Astrocyte (in vitro differentiated cells and primary cell): Measurements from ENCODE around the gene LILRA2. TPM values are rescaled to one million over a fixed set of nuclear protein-coding genes. Genes with fewer than 3 reads are reported as not detected.
"Not testable (repeated sequence)": the region's sequence is repeated elsewhere in the genome, so short reads cannot be mapped to it uniquely, and the experiment has no call there.

Experiments used
- DNase-seq: peaks from one replicate; pipeline ENCODE4 v3.0.0-alpha.2; 2010; ENCODE audit warnings: low read depth
- FAIRE-seq: peaks from 2 replicates; lab custom pipeline; 2011; peaks lifted over from hg19 to GRCh38; lab: Jason Lieb, UNC
- H2AFZ ChIP-seq: 2 replicates; pipeline ENCODE4 v1.6.0; 2012; ENCODE audit warnings: low read depth, low read length, inconsistent platforms
- H3K27ac ChIP-seq: 2 replicates; pipeline ENCODE4 v1.5.1; 2011; ENCODE audit warnings: low read depth, low read length, inconsistent platforms
- H3K27me3 ChIP-seq: 2 replicates; pipeline ENCODE4 v1.6.0; 2011; ENCODE audit warnings: low read length, inconsistent platforms; ENCODE audit not compliant: insufficient read depth
- H3K36me3 ChIP-seq: 2 replicates; pipeline ENCODE4 v1.5.1; 2011; ENCODE audit warnings: low read length, inconsistent platforms; ENCODE audit not compliant: insufficient read depth
- H3K4me1 ChIP-seq: 2 replicates; pipeline ENCODE4 v1.5.1; 2011; ENCODE audit warnings: low read length, inconsistent platforms; ENCODE audit not compliant: insufficient read depth
- H3K4me2 ChIP-seq: 2 replicates; pipeline ENCODE4 v1.6.0; 2012; ENCODE audit warnings: low read length, inconsistent platforms
- H3K4me3 ChIP-seq: 2 replicates; pipeline ENCODE4 v1.5.1; 2011; ENCODE audit warnings: low read depth, mild to moderate bottlenecking, low read length, inconsistent platforms; ENCODE audit not compliant: insufficient read depth
- H3K79me2 ChIP-seq: 2 replicates; pipeline ENCODE4 v1.6.0; 2012; ENCODE audit warnings: mild to moderate bottlenecking, low read length, inconsistent platforms; ENCODE audit not compliant: insufficient read depth
- H3K9ac ChIP-seq: 2 replicates; pipeline ENCODE4 v1.6.0; 2012; ENCODE audit warnings: mild to moderate bottlenecking, low read length, inconsistent platforms
- H3K9me3 ChIP-seq: 2 replicates; pipeline ENCODE4 v1.5.1; 2012; ENCODE audit warnings: low read depth, mild to moderate bottlenecking, low read length, inconsistent platforms; ENCODE audit not compliant: insufficient read depth
- H4K20me1 ChIP-seq: 2 replicates; pipeline ENCODE4 v1.6.0; 2012; ENCODE audit warnings: low read length, inconsistent platforms; ENCODE audit not compliant: insufficient read depth
- H3K27ac Mint-ChIP-seq: one replicate; pipeline ENCODE4 v1.8.0; 2021; ENCODE audit warnings: mild to moderate bottlenecking, mixed read lengths; ENCODE audit not compliant: unreplicated experiment
- H3K27me3 Mint-ChIP-seq: one replicate; pipeline ENCODE4 v1.8.0; 2021; ENCODE audit warnings: low read depth, mixed read lengths; ENCODE audit not compliant: unreplicated experiment
- H3K36me3 Mint-ChIP-seq: one replicate; pipeline ENCODE4 v1.8.0; 2021; ENCODE audit warnings: low read depth, mixed read lengths; ENCODE audit not compliant: unreplicated experiment
- H3K4me1 Mint-ChIP-seq: one replicate; pipeline ENCODE4 v1.8.0; 2021; ENCODE audit warnings: low read depth, mixed read lengths; ENCODE audit not compliant: unreplicated experiment
- H3K4me3 Mint-ChIP-seq: one replicate; pipeline ENCODE4 v1.8.0; 2021; ENCODE audit warnings: mild to moderate bottlenecking, moderate library complexity, mixed read lengths; ENCODE audit not compliant: unreplicated experiment
- H3K9me3 Mint-ChIP-seq: one replicate; pipeline ENCODE4 v1.8.0; 2021; ENCODE audit warnings: mild to moderate bottlenecking, mixed read lengths; ENCODE audit not compliant: unreplicated experiment
- EZH2 ChIP-seq: IDR thresholded peaks from 2 replicates; pipeline ENCODE4 v1.6.1; 2012; ENCODE audit warnings: mild to moderate bottlenecking, low read length, inconsistent platforms; ENCODE audit not compliant: insufficient read depth
- total RNA-seq: library from RNA; stranded (reverse); gene quantifications from 2 replicates; pipeline ENCODE4 v1.2.1, GENCODE V29; 2021
- TF ChIP-seq, protein P1 (sequence below): IDR thresholded peaks from 2 replicates; pipeline ENCODE4 v1.5.1; 2011; ENCODE audit warnings: low read depth, mild to moderate bottlenecking, inconsistent platforms, low read length, moderate library complexity; ENCODE audit not compliant: insufficient read depth

The LILRA2 gene
- total RNA-seq, 1 donor from 2014 or later = not detected

DNA sequence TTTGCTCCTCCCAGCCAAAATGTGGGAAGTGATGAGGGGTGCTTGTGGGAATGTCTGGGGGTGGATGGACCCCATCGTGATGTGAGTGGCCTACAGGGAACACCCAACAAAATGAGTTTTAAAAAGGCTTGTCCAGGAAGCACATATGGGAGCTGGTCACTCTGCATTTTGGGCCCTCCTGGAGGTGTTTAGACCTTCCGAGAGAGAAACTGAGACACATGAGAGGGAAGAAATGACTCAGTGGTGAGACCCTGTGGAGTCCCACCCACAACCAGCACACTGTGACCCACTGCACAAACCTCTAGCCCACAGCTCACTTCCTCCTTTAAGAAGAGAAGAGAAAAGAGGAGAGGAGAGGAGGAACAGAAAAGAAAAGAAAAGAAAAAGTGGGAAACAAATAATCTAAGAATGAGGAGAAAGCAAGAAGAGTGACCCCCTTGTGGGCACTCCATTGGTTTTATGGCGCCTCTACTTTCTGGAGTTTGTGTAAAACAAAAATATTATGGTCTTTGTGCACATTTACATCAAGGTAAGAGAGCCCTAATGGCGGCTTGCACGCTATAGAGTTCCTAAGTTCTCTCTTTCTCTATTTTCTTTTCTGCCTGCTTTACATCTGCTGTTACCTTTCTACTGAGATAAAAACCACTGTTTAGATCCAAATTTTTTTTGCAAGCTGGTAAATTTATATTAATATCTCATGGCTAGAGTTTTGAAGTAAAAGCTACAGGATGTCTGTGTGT lies 43.4 kb downstream of the LILRA2 start:
- no peak overlapping the region for H3K4me3 ChIP-seq
- no peaks in the 10 kb centered on the region for H3K4me1 ChIP-seq
- no peak overlapping the region for H3K9ac ChIP-seq
- H3K9me3 ChIP-seq = peaks cover 3% of the 10 kb centered on the region
- H3K36me3 ChIP-seq = no peaks in the 10 kb centered on the region
- no peak overlapping the region for H3K27ac ChIP-seq
- no peaks in the 10 kb centered on the region for H3K36me3 Mint-ChIP-seq
- no peaks in the 10 kb centered on the region for H3K27me3 Mint-ChIP-seq
- H3K4me3 Mint-ChIP-seq = no peak overlapping the region
- H3K79me2 ChIP-seq = no peaks in the 10 kb centered on the region
- H3K27ac Mint-ChIP-seq = no peak overlapping the region
- FAIRE-seq (no peak), DNase-seq (no peak)
- H3K4me2 ChIP-seq = no peak overlapping the region
- no peaks in the 10 kb centered on the region for H4K20me1 ChIP-seq
- TF ChIP-seq, protein P1, sequence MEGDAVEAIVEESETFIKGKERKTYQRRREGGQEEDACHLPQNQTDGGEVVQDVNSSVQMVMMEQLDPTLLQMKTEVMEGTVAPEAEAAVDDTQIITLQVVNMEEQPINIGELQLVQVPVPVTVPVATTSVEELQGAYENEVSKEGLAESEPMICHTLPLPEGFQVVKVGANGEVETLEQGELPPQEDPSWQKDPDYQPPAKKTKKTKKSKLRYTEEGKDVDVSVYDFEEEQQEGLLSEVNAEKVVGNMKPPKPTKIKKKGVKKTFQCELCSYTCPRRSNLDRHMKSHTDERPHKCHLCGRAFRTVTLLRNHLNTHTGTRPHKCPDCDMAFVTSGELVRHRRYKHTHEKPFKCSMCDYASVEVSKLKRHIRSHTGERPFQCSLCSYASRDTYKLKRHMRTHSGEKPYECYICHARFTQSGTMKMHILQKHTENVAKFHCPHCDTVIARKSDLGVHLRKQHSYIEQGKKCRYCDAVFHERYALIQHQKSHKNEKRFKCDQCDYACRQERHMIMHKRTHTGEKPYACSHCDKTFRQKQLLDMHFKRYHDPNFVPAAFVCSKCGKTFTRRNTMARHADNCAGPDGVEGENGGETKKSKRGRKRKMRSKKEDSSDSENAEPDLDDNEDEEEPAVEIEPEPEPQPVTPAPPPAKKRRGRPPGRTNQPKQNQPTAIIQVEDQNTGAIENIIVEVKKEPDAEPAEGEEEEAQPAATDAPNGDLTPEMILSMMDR = no peak
- TF ChIP-seq EZH2 = no peak
- H3K4me1 Mint-ChIP-seq = no peaks in the 10 kb centered on the region
- H3K9me3 Mint-ChIP-seq = peaks cover 10% of the 10 kb centered on the region
- H2AFZ ChIP-seq = no peak overlapping the region
- no peaks in the 10 kb centered on the region for H3K27me3 ChIP-seq

DNA sequence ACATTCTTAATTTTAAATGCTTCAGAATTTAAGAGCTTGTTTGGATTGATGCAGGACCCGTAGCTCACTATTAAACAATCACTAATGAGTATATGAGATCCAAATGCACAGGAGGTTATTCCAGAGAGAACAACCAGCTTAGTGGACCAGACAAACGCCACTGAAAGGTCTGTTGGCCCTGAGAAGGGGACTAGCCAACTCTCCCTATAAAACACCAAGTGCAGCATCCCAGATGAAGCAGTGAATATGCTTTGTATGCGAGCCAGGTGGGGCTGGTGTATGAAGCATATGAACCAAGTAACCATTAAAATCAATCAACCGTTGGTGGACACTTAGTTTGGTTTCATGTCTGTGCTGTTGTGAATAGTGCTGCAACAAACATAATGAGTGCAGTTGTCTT lies 46.9 kb downstream of the LILRA2 start:
- H3K9me3 ChIP-seq = peaks cover 3% of the 10 kb centered on the region
- no peaks in the 10 kb centered on the region for H3K4me1 ChIP-seq
- TF ChIP-seq, protein P1 = no peak
- peaks cover 14% of the 10 kb centered on the region for H3K9me3 Mint-ChIP-seq
- FAIRE-seq (no peak), DNase-seq (no peak)
- no peak overlapping the region for H3K27ac Mint-ChIP-seq
- no peaks in the 10 kb centered on the region for H3K27me3 ChIP-seq
- no peaks in the 10 kb centered on the region for H3K27me3 Mint-ChIP-seq
- H3K79me2 ChIP-seq = no peaks in the 10 kb centered on the region
- H4K20me1 ChIP-seq = no peaks in the 10 kb centered on the region
- H2AFZ ChIP-seq = no peak overlapping the region
- no peak overlapping the region for H3K27ac ChIP-seq
- H3K36me3 Mint-ChIP-seq = no peaks in the 10 kb centered on the region
- no peaks in the 10 kb centered on the region for H3K4me1 Mint-ChIP-seq
- H3K36me3 ChIP-seq = no peaks in the 10 kb centered on the region
- no peak overlapping the region for H3K4me3 ChIP-seq
- H3K9ac ChIP-seq = no peak overlapping the region
- H3K4me3 Mint-ChIP-seq = no peak overlapping the region
- H3K4me2 ChIP-seq = no peak overlapping the region

DNA sequence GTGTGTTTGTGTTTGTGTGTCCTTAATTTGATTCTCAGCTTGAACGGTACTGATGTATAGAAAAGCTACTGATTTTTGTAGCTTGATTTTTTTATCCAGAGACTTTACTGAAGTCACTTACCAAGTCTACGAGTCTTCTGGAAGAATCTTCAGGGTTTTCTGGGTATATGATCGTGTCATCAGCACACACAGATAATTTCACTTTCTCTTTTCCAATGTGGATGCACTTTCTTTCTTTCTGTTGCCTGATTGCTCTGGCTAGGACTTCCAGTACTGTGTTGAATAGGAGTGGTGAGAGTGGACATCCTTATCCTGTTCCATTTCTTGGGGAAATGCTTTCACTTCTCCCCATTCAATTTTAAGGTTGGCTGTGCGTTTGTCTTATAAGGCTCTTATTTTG lies 48.8 kb downstream of the LILRA2 start:
- no peaks in the 10 kb centered on the region for H4K20me1 ChIP-seq
- no peak overlapping the region for H3K9ac ChIP-seq
- no peaks in the 10 kb centered on the region for H3K36me3 ChIP-seq
- no peaks in the 10 kb centered on the region for H3K79me2 ChIP-seq
- no peak for DNase-seq
- H3K27ac Mint-ChIP-seq = no peak overlapping the region
- H3K4me3 ChIP-seq = no peak overlapping the region
- no peak overlapping the region for H3K27ac ChIP-seq
- no peak for TF ChIP-seq EZH2
- TF ChIP-seq, protein P1 = no peak
- FAIRE-seq = no peak
- no peaks in the 10 kb centered on the region for H3K4me1 Mint-ChIP-seq
- peaks cover 11% of the 10 kb centered on the region for H3K9me3 Mint-ChIP-seq
- H3K4me3 Mint-ChIP-seq = no peak overlapping the region
- H3K36me3 Mint-ChIP-seq = no peaks in the 10 kb centered on the region
- peaks cover 6% of the 10 kb centered on the region for H3K9me3 ChIP-seq
- H3K4me2 ChIP-seq = no peak overlapping the region
- H3K27me3 ChIP-seq = no peaks in the 10 kb centered on the region
- H3K27me3 Mint-ChIP-seq = no peaks in the 10 kb centered on the region
- no peak overlapping the region for H2AFZ ChIP-seq
- no peaks in the 10 kb centered on the region for H3K4me1 ChIP-seq

DNA sequence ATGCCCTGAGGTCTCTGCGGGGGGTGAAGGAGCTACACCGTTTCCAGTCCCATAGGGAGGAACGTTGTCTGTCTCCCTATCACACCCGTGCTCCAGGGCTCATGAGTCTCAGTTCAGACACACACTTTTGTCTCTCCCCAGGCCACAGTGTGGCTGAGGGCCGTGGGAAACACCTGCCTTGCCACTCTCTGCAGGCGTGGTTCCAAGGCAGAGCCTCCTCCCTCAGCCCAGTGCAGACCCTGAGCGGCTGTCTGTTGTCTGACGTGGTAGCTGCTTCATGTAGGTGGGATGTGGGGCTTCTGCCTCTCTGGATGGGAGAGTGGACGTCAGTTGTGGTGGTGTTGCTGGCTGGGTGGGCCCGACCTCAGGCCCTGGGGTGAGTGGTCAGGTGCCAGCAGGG lies 50.6 kb downstream of the LILRA2 start:
- H3K36me3 Mint-ChIP-seq, H3K36me3 ChIP-seq, H3K79me2 ChIP-seq, H3K27ac ChIP-seq, H3K4me1 ChIP-seq, H4K20me1 ChIP-seq, H3K4me3 Mint-ChIP-seq, DNase-seq, H3K9ac ChIP-seq, H3K27me3 Mint-ChIP-seq, H3K4me1 Mint-ChIP-seq, FAIRE-seq, H3K27ac Mint-ChIP-seq, H3K9me3 ChIP-seq, H3K27me3 ChIP-seq, H2AFZ ChIP-seq, H3K4me3 ChIP-seq, H3K4me2 ChIP-seq: not testable (repeated sequence)
- peaks cover 15% of the 10 kb centered on the region for H3K9me3 Mint-ChIP-seq
